Large intestine (tissue), 3 donors: Measurements from ENCODE around the gene SLC22A23. TPM values are rescaled to one million over a fixed set of nuclear protein-coding genes. Genes with fewer than 3 reads are reported as not detected.

ENCODE experiments used
- DNase-seq, 2 donors: peaks; one replicate each; pipeline versions ENCODE4 v3.0.0 to v3.0.0-alpha.2; 2013
- H3K27ac ChIP-seq: one replicate; pipeline ENCODE4 v1.5.1; 2013; ENCODE audit warnings: low read length
- H3K27me3 ChIP-seq: 2 replicates; pipeline ENCODE4 v1.6.1; 2013; ENCODE audit warnings: low read length; ENCODE audit not compliant: control insufficient read depth, insufficient read depth
- H3K36me3 ChIP-seq: 2 replicates; pipeline ENCODE4 v1.6.1; 2013; ENCODE audit warnings: low read length; ENCODE audit not compliant: control insufficient read depth, insufficient read depth
- H3K4me1 ChIP-seq: one replicate; pipeline ENCODE4 v1.6.1; 2013; ENCODE audit warnings: low read length; ENCODE audit not compliant: control insufficient read depth, insufficient read depth
- H3K4me3 ChIP-seq: one replicate; pipeline ENCODE4 v1.5.1; 2013; ENCODE audit warnings: low read length
- H3K9me3 ChIP-seq: one replicate; pipeline ENCODE4 v1.6.1; 2013; ENCODE audit warnings: mild to moderate bottlenecking, low read depth, low read length, moderate library complexity; ENCODE audit not compliant: control insufficient read depth
- WGBS: methylation state at CpG from one replicate; pipeline ENCODE4 v1.1.5; 2013; ENCODE audit warnings: low lambda C conversion rate; ENCODE audit not compliant: insufficient coverage; 5-methylcytosine and 5-hydroxymethylcytosine counted together
- polyA plus RNA-seq: library from polyadenylated mRNA; unstranded; fragments of 120-200 nt; gene quantifications from one replicate; pipeline ENCODE4 v1.2.1, GENCODE V29; 2013

Gene SLC22A23
- polyA plus RNA-seq, 1 donor: 34.7 TPM

GRCh38 chr6:3456395-3456897 is 404 bp downstream of the SLC22A23 start:
- Histone ChIP-seq H3K27me3 (peaks cover 19% of the 10 kb centered on the region), H3K27ac (no peak overlapping the region), H3K9me3 (no peaks in the 10 kb centered on the region), H3K36me3 (no peaks in the 10 kb centered on the region), H3K4me3 (peak overlapping the region; percentile 78), H3K4me1 (peaks cover 7% of the 10 kb centered on the region)
- no CpG with 5 or more reads among the region's 89 CpGs for WGBS
- DNase-seq: no peak

- H3K4me1 ChIP-seq: peaks cover 7% of the 10 kb centered on the region
- peak in 1 of 2 donors; percentile 65 for DNase-seq
- H3K4me3 ChIP-seq: peak overlapping the region; percentile 78
Observed at GRCh38 chr6:3455569-3456394, 1.1 kb downstream of the SLC22A23 start.

GRCh38 chr6:3455147-3455568 is 1.7 kb downstream of the SLC22A23 start:
- peaks cover 7% of the 10 kb centered on the region for H3K4me1 ChIP-seq
- no CpG with 5 or more reads among the region's 11 CpGs for WGBS
- DNase-seq: peak in 1 of 2 donors; percentile 73
- H3K27ac ChIP-seq: peak overlapping the region; percentile 62
- peak overlapping the region; percentile 78 for H3K4me3 ChIP-seq
- H3K36me3 ChIP-seq: no peaks in the 10 kb centered on the region
- peaks cover 19% of the 10 kb centered on the region for H3K27me3 ChIP-seq
- no peaks in the 10 kb centered on the region for H3K9me3 ChIP-seq

More at GRCh38 chr6:3455569-3456394, 1.1 kb downstream of the SLC22A23 start:
- H3K27ac ChIP-seq: peak overlapping the region; percentile 62
- peaks cover 19% of the 10 kb centered on the region for H3K27me3 ChIP-seq
- WGBS: no CpG with 5 or more reads among the region's 58 CpGs
- no peaks in the 10 kb centered on the region for H3K36me3 ChIP-seq
- H3K9me3 ChIP-seq: no peaks in the 10 kb centered on the region

- DNase-seq: peak in 1 of 2 donors; percentile 16
- Histone ChIP-seq H3K4me3 (peak overlapping the region; percentile 78), H3K9me3 (no peaks in the 10 kb centered on the region), H3K36me3 (no peaks in the 10 kb centered on the region), H3K27ac (peak overlapping the region; percentile 62), H3K27me3 (peaks cover 19% of the 10 kb centered on the region), H3K4me1 (peaks cover 7% of the 10 kb centered on the region)
- 42% methylated on average over 3 of the region's 6 CpGs for WGBS
Observed at GRCh38 chr6:3454273-3455010, 2.4 kb downstream of the SLC22A23 start.

- H3K36me3 ChIP-seq: no peaks in the 10 kb centered on the region
- no peak overlapping the region for H3K27ac ChIP-seq
- no peak overlapping the region for H3K4me3 ChIP-seq
- no CpG with 5 or more reads among the region's 5 CpGs for WGBS
- H3K27me3 ChIP-seq: peaks cover 19% of the 10 kb centered on the region
- H3K4me1 ChIP-seq: peaks cover 7% of the 10 kb centered on the region
- peaks cover 1% of the 10 kb centered on the region for H3K9me3 ChIP-seq
- peak in 1 of 2 donors; percentile 43 for DNase-seq
Observed at GRCh38 chr6:3453413-3454272, 3.2 kb downstream of the SLC22A23 start.

- H3K36me3 ChIP-seq: no peaks in the 10 kb centered on the region
- WGBS: no CpG with 5 or more reads among the region's 6 CpGs
- no peak overlapping the region for H3K4me3 ChIP-seq
- no peak overlapping the region for H3K27ac ChIP-seq
- DNase-seq: no peak
- peaks cover 12% of the 10 kb centered on the region for H3K27me3 ChIP-seq
- H3K4me1 ChIP-seq: peaks cover 10% of the 10 kb centered on the region
- peaks cover 9% of the 10 kb centered on the region for H3K9me3 ChIP-seq
Observed at GRCh38 chr6:3451498-3451897, 5.4 kb downstream of the SLC22A23 start.

- DNase-seq: no peak
- Histone ChIP-seq H3K4me1 (peaks cover 10% of the 10 kb centered on the region), H3K36me3 (no peaks in the 10 kb centered on the region), H3K27ac (no peak overlapping the region), H3K27me3 (peaks cover 9% of the 10 kb centered on the region), H3K4me3 (no peak overlapping the region), H3K9me3 (peaks cover 9% of the 10 kb centered on the region)
- WGBS: no CpG with 5 or more reads among the region's 5 CpGs
Observed at GRCh38 chr6:3450888-3451287, 6.0 kb downstream of the SLC22A23 start.

- Histone ChIP-seq H3K4me1 (peaks cover 12% of the 10 kb centered on the region), H3K27me3 (no peaks in the 10 kb centered on the region), H3K4me3 (no peak overlapping the region), H3K27ac (no peak overlapping the region), H3K9me3 (peaks cover 9% of the 10 kb centered on the region), H3K36me3 (no peaks in the 10 kb centered on the region)
- WGBS: 100% methylated on average over 3 of the region's 5 CpGs
- no peak for DNase-seq
Observed at GRCh38 chr6:3449750-3450305, 7.0 kb downstream of the SLC22A23 start.

- 90% methylated on average over 2 of the region's 2 CpGs for WGBS
- peaks cover 9% of the 10 kb centered on the region for H3K9me3 ChIP-seq
- peaks cover 17% of the 10 kb centered on the region for H3K4me1 ChIP-seq
- no peak overlapping the region for H3K4me3 ChIP-seq
- no peak for DNase-seq
- no peak overlapping the region for H3K27ac ChIP-seq
- H3K36me3 ChIP-seq: no peaks in the 10 kb centered on the region
- no peaks in the 10 kb centered on the region for H3K27me3 ChIP-seq
Observed at GRCh38 chr6:3449321-3449720, 7.5 kb downstream of the SLC22A23 start.
